SK-N-MC (cell line): ENCODE measurements around the gene IFNLR1.

Source experiments
- EZH2 ChIP-seq: fragments of 200-600 bp; sonication (generic); IDR thresholded peaks from one replicate; pipeline ENCODE4 v1.6.1; 2017; ENCODE audit warnings: antibody characterized with exemption
- POLR2AphosphoS5 ChIP-seq: IDR thresholded peaks from 2 replicates; pipeline ENCODE4 v1.6.1; 2012; ENCODE audit warnings: mild to moderate bottlenecking, low read depth, low read length, borderline replicate concordance

- TF ChIP-seq POLR2AphosphoS5, result no peak
- TF ChIP-seq EZH2, result no peak
These were observed 5.0 kb downstream of the IFNLR1 start for GRCh38 chr1:24182061-24182460.
